SIG-M5 treated with dmso at 0.1 percent for 504 hours (cell line): ENCODE measurements around the gene LTB4R.

ENCODE experiments used
- DNase-seq: peaks from one replicate; lab custom pipeline; 2025; ENCODE audit not compliant: unreplicated experiment; lab: John Stamatoyannopoulos, UW

LTB4R gene

GRCh38 chr14:24310646-24311604, at the start of gene LTB4R:
Gene LTB4R, plus strand, starts transcription at chr14:24311502. Its CDS starts 4,150 bp downstream, at chr14:24315652.
- peak; percentile 22 for DNase-seq

- DNase-seq = no peak
These were observed 49.4 kb upstream of the LTB4R start for GRCh38 chr14:24261969-24262327.

GRCh38 chr14:24262821-24263733, 48.2 kb upstream of the LTB4R start, which contains the start of gene TGM1:
Gene TGM1, minus strand, starts transcription at chr14:24263177. Its CDS starts 825 bp downstream, at chr14:24262352.
- no peak for DNase-seq

GRCh38 chr14:24263848-24264247, 47.5 kb upstream of the LTB4R start:
- no peak for DNase-seq

- no peak for DNase-seq
These were observed 47.0 kb upstream of the LTB4R start for GRCh38 chr14:24264298-24264697.

GRCh38 chr14:24266344-24267244, 44.7 kb upstream of the LTB4R start:
- no peak for DNase-seq

GRCh38 chr14:24267516-24267915, 43.8 kb upstream of the LTB4R start:
- DNase-seq = no peak

- DNase-seq = no peak
These were observed 43.1 kb upstream of the LTB4R start for GRCh38 chr14:24268225-24268624.

GRCh38 chr14:24269368-24269767, 41.9 kb upstream of the LTB4R start:
- DNase-seq = no peak

- no peak for DNase-seq
These were observed 41.3 kb upstream of the LTB4R start for GRCh38 chr14:24269910-24270536.

- DNase-seq = no peak
These were observed 40.7 kb upstream of the LTB4R start for GRCh38 chr14:24270537-24271133.

- DNase-seq = peak; percentile 86
These were observed 40.0 kb upstream of the LTB4R start, which contains the start of gene RABGGTA for GRCh38 chr14:24271134-24271833. Gene RABGGTA, minus strand, starts transcription at chr14:24271597. Its CDS starts 482 bp downstream, at chr14:24271115.

- DNase-seq = no peak
These were observed 39.5 kb upstream of the LTB4R start for GRCh38 chr14:24271834-24272263.

- DNase-seq = no peak
These were observed 38.8 kb upstream of the LTB4R start for GRCh38 chr14:24272467-24272866.

GRCh38 chr14:24273422-24273998, 37.8 kb upstream of the LTB4R start:
- DNase-seq = no peak

- peak; percentile 84 for DNase-seq
These were observed 37.2 kb upstream of the LTB4R start for GRCh38 chr14:24274101-24274543.

- no peak for DNase-seq
These were observed 34.2 kb upstream of the LTB4R start for GRCh38 chr14:24277071-24277470.

- DNase-seq = peak; percentile 85
These were observed 33.5 kb upstream of the LTB4R start for GRCh38 chr14:24277606-24278321.
